Stomach (tissue), 9 donors: ENCODE data around the gene PTPRM. TPM values are rescaled to one million over a fixed set of nuclear protein-coding genes. Genes with fewer than 3 reads are reported as not detected.

Experiments
- DNase-seq, 2 donors: peaks; one replicate each; pipeline versions ENCODE4 v3.0.0 to v3.0.0-alpha.2; 2013 to 2019
- H3K27ac ChIP-seq, 5 donors: fragments of 200-600 bp in 4 of 5; sonication (generic) in 4 of 5; one replicate each; pipeline ENCODE4 v1.5.1; 2013 to 2019; ENCODE audit warnings: mild to moderate bottlenecking in 1 of 5, moderate library complexity in 1 of 5
- H3K27me3 ChIP-seq, 3 donors: fragments of 200-600 bp; sonication (generic); one replicate each; pipeline ENCODE4 v1.5.1; 2017 to 2019; ENCODE audit warnings: mixed run types in 1 of 3
- H3K36me3 ChIP-seq, 4 donors: fragments of 200-600 bp; sonication (generic); 1 replicate in 3 of 4; 2 replicates in 1 of 4; pipeline ENCODE4 v1.5.1; 2016 to 2019
- H3K4me1 ChIP-seq, 4 donors: fragments of 200-600 bp; sonication (generic); one replicate each; pipeline ENCODE4 v1.5.1; 2016 to 2019
- H3K4me3 ChIP-seq, 4 donors: fragments of 200-600 bp; sonication (generic) in 3 of 4; one replicate each; pipeline ENCODE4 v1.5.1; 2016 to 2019; ENCODE audit warnings: mild to moderate bottlenecking in 1 of 4
- H3K9me3 ChIP-seq, 4 donors: fragments of 200-600 bp; sonication (generic); one replicate each; pipeline ENCODE4 v1.5.1; 2016 to 2019
- CTCF ChIP-seq, 7 experiments: fragments of 450-650 bp in 4 of 7; fragments of 200-600 bp in 3 of 7; sonication (generic) in 3 of 7; IDR thresholded peaks; one replicate each; pipeline ENCODE4 v1.5.1; 2016 to 2019; ENCODE audit warnings: antibody characterized with exemption in 7 of 7, control low read depth in 2 of 7, mild to moderate bottlenecking in 1 of 7
- EP300 ChIP-seq: sonication (generic); formaldehyde crosslinking; IDR thresholded peaks from one replicate; pipeline ENCODE4 v1.6.1; 2017; ENCODE audit warnings: antibody characterized with exemption
- POLR2A ChIP-seq, 4 donors: fragments of 450-650 bp; IDR thresholded peaks; one replicate each; pipeline ENCODE4 v1.6.1; 2016; ENCODE audit warnings: antibody characterized with exemption in 4 of 4, control low read depth in 2 of 4, mild to moderate bottlenecking in 1 of 4, moderate library complexity in 1 of 4
- POLR2AphosphoS5 ChIP-seq, 3 donors: sonication (generic); formaldehyde crosslinking; IDR thresholded peaks; one replicate each; pipeline ENCODE4 v1.6.1; 2016; ENCODE audit warnings: antibody characterized with exemption in 3 of 3
- WGBS, 5 donors: extraction: QIAGEN DNeasy Blood & Tissue Kit in 3 of 5; methylation state at CpG; one replicate each; pipeline versions ENCODE4 v1.1.5 to v1.1.7; 2013 to 2018; 5-methylcytosine and 5-hydroxymethylcytosine counted together
- intact Hi-C: fragments of 100-400 bp; cut with DNase I; formaldehyde crosslinking; loops from one replicate; pipeline ENCODE4 v1.15.1; 2023; ENCODE audit warnings: low total_unique reads
- polyA plus RNA-seq, 3 donors: library from polyadenylated mRNA; stranded (reverse); fragments of 200-250 nt; gene quantifications; one replicate each; pipeline ENCODE4 v1.2.3, GENCODE V29; 2013
- total RNA-seq, 5 donors: library from RNA; depleted of rRNA; stranded (reverse); fragments of >200 nt; gene quantifications; one replicate each; pipeline versions ENCODE4 v1.1.0 to v1.2.3, GENCODE V29; 2014 to 2016
- donor health status: healthy with polysubstance abuse.
- donor health status: Bipolar disorder and iron deficiency.
- donor health status: healthy.

The PTPRM gene
- total and polyA plus RNA-seq, 8 donors, result 7.5 to 246 (median 58.2) TPM

- no peak overlapping the region for H3K4me3 ChIP-seq
- 55 to 75% (median 65%) methylated on average over 4 of the region's 4 CpGs for WGBS, 5 donors
- H3K9me3 ChIP-seq, result no peaks in the 10 kb centered on the region
- no peaks in the 10 kb centered on the region for H3K36me3 ChIP-seq
- H3K27me3 ChIP-seq, result no peaks in the 10 kb centered on the region
- intact Hi-C loops, result no loop called here
- no peak for TF ChIP-seq POLR2A (IDR thresholded peaks at IDR 0.05)
- no peak for TF ChIP-seq CTCF (IDR thresholded peaks at IDR 0.05)
- TF ChIP-seq EP300, result no peak
- TF ChIP-seq POLR2AphosphoS5 (IDR thresholded peaks at IDR 0.05), result no peak
- H3K27ac ChIP-seq, result peak overlapping the region in 1 of 5 donors; percentile 65
- peak in 1 of 2 donors; percentile 42 for DNase-seq
- H3K4me1 ChIP-seq, result peaks cover 5 to 45% (median 24%) of the 10 kb centered on the region in 4 donors
These were observed 49.5 kb downstream of the PTPRM start for GRCh38 chr18:7616661-7617060.

GRCh38 chr18:7617738-7618422, 50.8 kb downstream of the PTPRM start:
- Histone ChIP-seq H3K4me1 (peaks cover 5 to 53% (median 24%) of the 10 kb centered on the region in 4 donors), H3K9me3 (no peaks in the 10 kb centered on the region), H3K27me3 (no peaks in the 10 kb centered on the region), H3K36me3 (no peaks in the 10 kb centered on the region), H3K27ac (peak overlapping the region in 4 of 5 donors; percentile 9 to 65 (median 18)), H3K4me3 (peak overlapping the region in 3 of 4 donors; percentile 11 to 18 (median 12))
- 15 to 38% (median 23%) methylated on average over 7 of the region's 7 CpGs for WGBS, 5 donors
- intact Hi-C loops, result no loop called here
- no peak for TF ChIP-seq EP300
- peak in 1 of 3 donors; percentile 31 for TF ChIP-seq POLR2AphosphoS5 (IDR thresholded peaks at IDR 0.05)
- peak; percentile 54 to 78 for DNase-seq

- Histone ChIP-seq H3K27me3 (no peaks in the 10 kb centered on the region), H3K9me3 (no peaks in the 10 kb centered on the region), H3K4me3 (no peak overlapping the region), H3K27ac (peak overlapping the region in 1 of 5 donors; percentile 18), H3K4me1 (peaks cover 5 to 53% (median 25%) of the 10 kb centered on the region in 4 donors), H3K36me3 (no peaks in the 10 kb centered on the region)
- no peak for TF ChIP-seq EP300
- TF ChIP-seq CTCF (IDR thresholded peaks at IDR 0.05), result no peak
- no peak for TF ChIP-seq POLR2A (IDR thresholded peaks at IDR 0.05)
- no peak for TF ChIP-seq POLR2AphosphoS5 (IDR thresholded peaks at IDR 0.05)
- WGBS, 5 donors, result 52 to 68% (median 63%) methylated on average over 3 of the region's 3 CpGs
- DNase-seq, result no peak
- intact Hi-C loops, result no loop called here
These were observed 51.9 kb downstream of the PTPRM start for GRCh38 chr18:7618891-7619442.

- Histone ChIP-seq H3K9me3 (no peaks in the 10 kb centered on the region), H3K4me1 (peaks cover 5 to 53% (median 26%) of the 10 kb centered on the region in 4 donors), H3K36me3 (no peaks in the 10 kb centered on the region), H3K27me3 (no peaks in the 10 kb centered on the region), H3K27ac (no peak overlapping the region), H3K4me3 (no peak overlapping the region)
- WGBS, 5 donors, result 79 to 88% (median 83%) methylated on average over 7 of the region's 7 CpGs
- intact Hi-C loops, result no loop called here
- TF ChIP-seq POLR2A (IDR thresholded peaks at IDR 0.05), result no peak
- no peak for TF ChIP-seq EP300
- TF ChIP-seq CTCF (IDR thresholded peaks at IDR 0.05), result no peak
- no peak for TF ChIP-seq POLR2AphosphoS5 (IDR thresholded peaks at IDR 0.05)
- no peak for DNase-seq
These were observed 52.6 kb downstream of the PTPRM start for GRCh38 chr18:7619676-7620075.

GRCh38 chr18:7622721-7623120, 55.6 kb downstream of the PTPRM start:
- H3K36me3 ChIP-seq, result no peaks in the 10 kb centered on the region
- H3K9me3 ChIP-seq, result no peaks in the 10 kb centered on the region
- H3K27ac ChIP-seq, result no peak overlapping the region
- H3K27me3 ChIP-seq, result no peaks in the 10 kb centered on the region
- H3K4me3 ChIP-seq, result no peak overlapping the region
- TF ChIP-seq POLR2AphosphoS5 (IDR thresholded peaks at IDR 0.05) (no peak), POLR2A (IDR thresholded peaks at IDR 0.05) (no peak), EP300 (no peak), CTCF (IDR thresholded peaks at IDR 0.05) (no peak)
- intact Hi-C loops, result no loop called here
- H3K4me1 ChIP-seq, result peaks cover 18 to 51% (median 32%) of the 10 kb centered on the region in 4 donors
- DNase-seq, result no peak
